A673 (cell line): Measurements from ENCODE around the gene SDHD. TPM values are rescaled to one million over a fixed set of nuclear protein-coding genes. Genes with fewer than 3 reads are reported as not detected.

Experiments
- BruUV-seq: library from RNA; stranded (reverse); fragments of 400-500 nt; replicated peaks from 2 replicates; lab custom pipeline; 2021; lab: Mats Ljungman, UMichigan
- CTCF ChIA-PET: fragments of 300-600 bp; sonication (Branson Sonifier 250); formaldehyde crosslinking; loops from one replicate; lab custom pipeline; 2022; ENCODE audit warnings: antibody characterized with exemption; lab: Charles Lee
- POLR2A ChIA-PET: fragments of 300-600 bp; sonication (Branson Sonifier 250); formaldehyde crosslinking; loops from one replicate; lab custom pipeline; 2022; ENCODE audit warnings: antibody characterized with exemption; ENCODE audit not compliant: low non-redundant PET; lab: Charles Lee
- DNase-seq: peaks from one replicate; pipeline ENCODE4 v3.0.0-alpha.2; 2015; ENCODE audit warnings: low spot score
- H3K27ac ChIP-seq: fragments of 200-600 bp; sonication (generic); 2 replicates; pipeline ENCODE4 v1.5.1; 2016; ENCODE audit warnings: mixed run types, low read depth, mild to moderate bottlenecking, mixed read lengths, antibody characterized with exemption, low read length; ENCODE audit not compliant: poor library complexity, severe bottlenecking
- H3K27me3 ChIP-seq: fragments of 200-600 bp; sonication (generic); replicated peaks from 2 replicates; pipeline ENCODE4 v1.6.1; 2017; ENCODE audit warnings: mixed run types, low read depth, mild to moderate bottlenecking, mixed read lengths, antibody characterized with exemption, low read length; ENCODE audit not compliant: insufficient read depth, poor library complexity
- H3K36me3 ChIP-seq: fragments of 200-600 bp; sonication (generic); 2 replicates; pipeline ENCODE4 v1.6.1; 2016; ENCODE audit warnings: mixed run types, mild to moderate bottlenecking, mixed read lengths, antibody characterized with exemption, low read length; ENCODE audit not compliant: insufficient read depth, poor library complexity, severe bottlenecking
- H3K4me1 ChIP-seq: fragments of 200-600 bp; sonication (generic); 2 replicates; pipeline ENCODE4 v1.6.1; 2017; ENCODE audit warnings: mixed run types, mild to moderate bottlenecking, mixed read lengths, antibody characterized with exemption, low read length; ENCODE audit not compliant: insufficient read depth, poor library complexity, severe bottlenecking
- H3K4me3 ChIP-seq: fragments of 200-600 bp; sonication (generic); 2 replicates; pipeline ENCODE4 v1.5.1; 2016; ENCODE audit warnings: low read depth, mixed run types, mild to moderate bottlenecking, mixed read lengths, low read length; ENCODE audit not compliant: poor library complexity, severe bottlenecking
- H3K9me3 ChIP-seq: fragments of 200-600 bp; sonication (generic); 2 replicates; pipeline ENCODE4 v1.6.1; 2016; ENCODE audit warnings: mixed run types, low read depth, mild to moderate bottlenecking, mixed read lengths, antibody characterized with exemption, low read length; ENCODE audit not compliant: poor library complexity, severe bottlenecking
- CTCF ChIP-seq: fragments of 300-800, 200-600 bp; sonication (generic); conservative IDR thresholded peaks from 2 replicates; pipeline ENCODE4 v1.5.1; 2017; ENCODE audit warnings: low read depth, mild to moderate bottlenecking, antibody characterized with exemption, low read length, moderate library complexity, mixed read lengths
- EZH2 ChIP-seq: fragments of 200-600 bp; sonication (generic); IDR thresholded peaks from 2 replicates; pipeline ENCODE4 v1.6.1; 2017; ENCODE audit warnings: borderline replicate concordance, low read depth, mild to moderate bottlenecking, mixed read lengths, antibody characterized with exemption, low read length; ENCODE audit not compliant: poor library complexity, severe bottlenecking
- intact Hi-C: fragments of 100-400 bp; cut with micrococcal nuclease; formaldehyde crosslinking; loops from one replicate; pipeline ENCODE4 v1.10.0; 2022; ENCODE audit not compliant: unreplicated experiment
- total RNA-seq: library from RNA; stranded (reverse); gene quantifications from 2 replicates; pipeline ENCODE4 v1.2.3, GENCODE V29; 2021

SDHD gene
- total RNA-seq, 1 experiment from 2014 or later, result 135 TPM

GRCh38 chr11:112057170-112057569 is 29.5 kb upstream of the SDHD start:
- Histone ChIP-seq H3K27me3 (no peaks in the 10 kb centered on the region), H3K4me1 (no peaks in the 10 kb centered on the region), H3K9me3 (no peaks in the 10 kb centered on the region), H3K36me3 (peaks cover 65% of the 10 kb centered on the region), H3K4me3 (no peak overlapping the region), H3K27ac (peak overlapping the region; percentile 11)
- intact Hi-C loops, result no loop called here
- POLR2A ChIA-PET, result no interaction called here
- CTCF ChIA-PET, result no interaction called here
- DNase-seq, result no peak
- TF ChIP-seq CTCF, result no peak
- no peak for TF ChIP-seq EZH2
- BruUV-seq, result TSS peak; percentile 18

- Histone ChIP-seq H3K27ac (no peak overlapping the region), H3K27me3 (no peaks in the 10 kb centered on the region), H3K36me3 (peaks cover 65% of the 10 kb centered on the region), H3K4me3 (no peak overlapping the region), H3K9me3 (no peaks in the 10 kb centered on the region), H3K4me1 (no peaks in the 10 kb centered on the region)
- TF ChIP-seq CTCF (no peak), EZH2 (no peak)
- ChIA-PET POLR2A (no interaction called here), CTCF (no interaction called here)
- no peak for DNase-seq
- no TSS peak for BruUV-seq
- intact Hi-C loops, result no loop called here
These were observed 28.6 kb upstream of the SDHD start for GRCh38 chr11:112058103-112058502.

GRCh38 chr11:112062923-112063322 is 23.8 kb upstream of the SDHD start:
- intact Hi-C loops, result no loop called here

More at GRCh38 chr11:112062923-112063322, 23.8 kb upstream of the SDHD start:
- Histone ChIP-seq H3K27me3 (no peaks in the 10 kb centered on the region), H3K4me1 (no peaks in the 10 kb centered on the region), H3K36me3 (peaks cover 40% of the 10 kb centered on the region), H3K27ac (no peak overlapping the region), H3K4me3 (no peak overlapping the region), H3K9me3 (no peaks in the 10 kb centered on the region)
- TF ChIP-seq EZH2, result no peak
- TSS peak; percentile 40 for BruUV-seq
- POLR2A ChIA-PET, result no interaction called here
- CTCF ChIA-PET, result no interaction called here
- DNase-seq, result no peak
